NCI-H1694 (cell line): ENCODE data around the gene PROCR.
"Not testable (repeated sequence)": the region's sequence is repeated elsewhere in the genome, so short reads cannot be mapped to it uniquely, and the experiment has no call there.

ENCODE experiments used
- DNase-seq: peaks from one replicate; lab custom pipeline; 2025; lab: John Stamatoyannopoulos, UW

PROCR gene

DNA sequence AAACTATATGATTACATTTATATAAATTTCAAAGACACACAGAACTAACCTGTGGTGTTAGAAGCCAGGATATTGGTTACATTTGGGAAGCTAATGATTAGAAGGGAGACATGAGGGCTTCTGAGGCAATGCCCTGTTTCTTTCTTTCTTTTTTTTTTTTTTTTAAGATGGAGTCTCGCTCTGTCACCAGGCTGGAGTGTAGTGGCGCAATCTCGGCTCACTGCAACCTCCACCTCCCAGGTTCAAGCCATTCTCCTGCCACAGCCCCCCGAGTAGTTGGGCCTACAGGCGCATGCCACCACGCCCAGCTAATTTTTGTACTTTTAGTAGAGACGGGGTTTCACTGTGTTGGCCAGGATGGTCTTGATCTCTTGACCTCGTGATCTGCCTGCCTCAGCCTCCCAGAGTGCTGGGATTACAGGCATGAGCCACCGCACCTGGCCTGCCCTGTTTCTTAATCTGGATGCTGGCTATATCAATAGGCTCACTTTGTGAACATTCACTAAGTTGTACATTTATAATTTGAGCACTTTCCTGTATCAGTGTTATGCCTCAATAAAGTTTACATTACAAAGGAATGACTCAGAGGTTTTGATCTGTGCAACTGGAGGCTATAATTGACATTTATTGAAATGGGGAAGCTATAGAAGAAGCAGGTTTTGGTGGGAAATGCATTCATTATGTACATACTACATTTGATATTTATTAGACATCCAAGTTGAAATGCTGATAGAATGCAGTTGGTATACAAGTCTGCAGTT is 21.3 kb downstream of the PROCR start:
- DNase-seq = not testable (repeated sequence)

DNA sequence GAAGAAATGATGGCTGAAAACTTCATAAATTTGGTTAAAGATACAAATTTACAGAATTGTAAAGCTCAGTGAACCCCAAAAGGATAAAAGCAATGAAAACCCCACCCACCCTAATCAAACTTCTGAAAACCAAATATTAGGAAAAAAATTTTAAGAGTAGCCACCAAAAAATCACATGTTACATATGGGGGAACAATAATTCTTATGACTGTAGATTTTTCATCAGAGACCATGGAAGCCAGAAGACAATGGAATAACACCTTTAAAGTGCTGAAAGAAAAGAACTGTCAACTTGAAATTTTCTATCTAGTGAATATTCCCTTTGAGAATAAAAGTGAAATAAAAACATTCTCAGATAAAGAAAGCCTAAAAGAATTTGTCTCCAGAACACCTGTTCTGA is 24.4 kb downstream of the PROCR start:
- DNase-seq = no peak

DNA sequence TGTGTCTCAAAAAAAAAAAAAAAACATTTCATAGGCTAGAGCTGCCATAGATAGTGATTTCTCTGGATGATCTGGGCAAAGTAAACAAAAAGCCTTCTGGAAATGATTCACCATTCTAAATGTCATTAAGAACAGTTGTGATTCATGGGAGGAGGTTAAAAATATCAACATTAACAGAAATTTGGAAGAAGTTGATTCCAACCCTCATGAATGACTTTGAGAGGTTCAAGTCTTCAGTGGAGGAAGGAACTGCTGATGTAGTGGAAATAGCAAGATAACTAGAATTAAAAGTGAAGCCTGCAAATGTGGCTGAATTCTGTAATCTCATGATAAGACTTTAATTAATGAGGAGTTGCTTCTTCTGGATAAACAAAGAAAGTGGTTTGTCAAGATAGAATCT is 27.9 kb downstream of the PROCR start:
- no peak for DNase-seq

DNA sequence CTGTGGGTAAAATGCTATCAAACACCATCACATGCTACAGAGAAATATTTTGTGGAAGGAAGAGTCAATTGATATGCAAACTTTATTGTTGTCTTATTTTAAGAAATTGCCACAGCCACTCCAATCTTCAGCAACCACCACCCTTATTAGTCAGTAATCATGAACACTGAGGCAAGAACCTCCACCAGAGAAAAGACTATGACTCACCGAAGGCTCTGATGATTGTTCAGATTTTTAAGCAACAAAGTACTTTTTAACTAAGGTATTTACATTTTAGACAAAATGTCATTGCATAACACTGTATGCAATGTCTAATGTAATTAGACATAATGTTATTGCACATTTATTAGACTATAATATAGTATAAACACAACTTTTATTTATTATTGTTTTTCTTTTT is 28.4 kb downstream of the PROCR start:
- DNase-seq = no peak

DNA sequence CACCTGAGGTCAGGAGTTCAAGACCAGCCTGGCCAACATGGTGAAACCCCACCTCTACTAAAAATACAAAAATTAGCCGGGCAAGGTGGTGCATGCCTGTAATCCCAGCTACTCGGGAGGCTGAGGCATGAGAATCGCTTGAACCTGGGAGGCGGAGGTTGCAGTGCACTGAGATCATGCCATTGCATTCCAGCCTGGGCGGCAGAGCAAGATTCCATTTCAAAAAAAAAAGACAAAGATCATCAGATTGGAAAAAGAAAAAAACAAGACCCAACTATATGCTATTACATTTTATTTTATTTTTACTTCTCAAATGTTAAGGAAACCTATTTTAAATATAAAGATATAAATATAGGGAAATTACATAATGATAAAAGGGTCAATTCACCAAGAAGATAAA is 29.6 kb downstream of the PROCR start:
- not testable (repeated sequence) for DNase-seq

DNA sequence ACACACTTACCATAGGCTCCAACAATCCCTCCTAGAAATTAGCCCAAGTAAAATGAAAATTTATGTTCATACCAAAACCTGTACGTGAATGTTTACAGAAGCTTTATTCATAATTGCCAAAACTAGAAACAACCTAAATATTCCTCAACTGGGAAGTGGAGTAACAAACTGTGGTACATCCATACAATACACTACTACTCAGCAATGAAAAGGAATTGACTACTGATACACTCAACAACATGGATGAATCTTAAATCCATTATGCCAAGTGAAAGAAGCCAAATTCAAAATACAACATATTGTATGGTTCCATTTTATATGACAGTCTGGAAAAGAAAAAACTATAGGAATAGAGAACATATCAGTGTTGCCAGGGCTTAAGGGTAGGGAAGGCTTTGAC is 34.9 kb downstream of the PROCR start:
- no peak for DNase-seq

DNA sequence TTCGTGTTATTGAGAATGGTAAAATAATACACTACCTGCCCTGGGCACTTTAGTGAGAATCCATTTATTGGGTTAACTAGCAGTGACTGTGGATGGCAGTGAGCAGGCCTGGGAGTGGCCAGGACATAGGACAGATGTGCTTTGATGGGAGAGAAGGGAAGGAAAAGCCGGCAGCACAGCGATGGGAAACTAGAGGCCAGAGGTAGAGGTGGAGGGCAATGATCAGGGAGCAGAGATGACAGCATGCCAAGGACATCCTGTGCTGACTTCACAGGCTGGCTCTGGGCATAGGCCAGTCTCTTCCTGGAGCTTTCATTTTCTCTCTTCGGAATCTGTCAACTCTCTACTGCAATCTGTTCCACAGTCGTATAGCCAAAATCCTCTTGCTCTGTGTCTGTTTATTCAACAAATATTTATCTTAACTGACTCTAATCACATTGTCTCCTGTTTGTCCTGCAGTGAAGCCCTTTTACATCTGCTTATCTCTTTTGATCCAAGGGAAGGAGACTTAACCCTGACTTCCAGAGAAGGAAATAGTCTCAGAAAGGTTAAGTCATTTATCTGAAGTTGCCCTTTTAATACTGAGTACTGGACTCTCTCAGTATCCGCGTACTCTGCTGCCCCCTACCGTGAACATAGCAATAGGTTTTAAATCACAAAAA is 36.2 kb downstream of the PROCR start:
- DNase-seq = peak; percentile 70

DNA sequence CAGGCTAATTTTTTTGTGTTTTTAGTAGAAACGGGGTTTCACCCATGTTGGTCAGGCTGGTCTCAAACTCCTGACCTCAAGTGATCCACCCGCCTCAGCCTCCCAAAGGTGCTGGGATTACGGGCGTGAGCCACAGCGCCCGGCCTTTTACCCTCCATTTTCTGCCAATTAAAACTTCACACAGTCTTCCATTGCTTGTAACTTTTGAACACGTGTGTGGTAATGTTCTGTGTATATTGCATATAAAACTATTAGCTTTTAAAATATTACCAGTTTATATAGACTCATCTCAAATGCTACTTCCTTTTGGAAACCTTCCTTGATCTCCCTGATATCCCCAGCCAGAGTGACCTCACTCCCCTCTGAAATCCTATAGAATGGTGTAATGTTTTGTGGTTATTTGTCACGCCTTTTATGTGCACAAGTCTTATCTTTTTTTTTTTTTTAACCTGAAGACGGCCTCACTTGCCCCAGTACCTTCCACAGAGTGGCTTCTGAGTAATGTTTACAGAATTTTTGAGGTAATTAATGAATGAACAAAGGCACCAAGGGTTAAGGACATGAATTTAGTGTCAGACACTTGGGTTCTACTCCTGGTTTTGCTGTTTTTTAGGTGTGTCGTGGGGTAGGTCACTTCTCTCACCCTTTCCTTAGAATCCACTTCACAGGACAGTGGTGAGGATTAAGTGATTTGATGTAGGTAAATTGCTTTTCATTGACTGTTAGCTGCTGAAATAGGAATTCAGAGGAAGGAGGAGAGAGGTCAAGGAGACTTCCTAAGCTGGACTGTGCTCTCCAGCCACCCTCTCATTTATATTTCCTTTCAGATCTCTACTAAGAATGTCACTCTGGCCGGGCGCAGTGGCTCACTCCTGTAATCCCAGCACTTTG is 43.4 kb downstream of the PROCR start:
- DNase-seq = no peak

DNA sequence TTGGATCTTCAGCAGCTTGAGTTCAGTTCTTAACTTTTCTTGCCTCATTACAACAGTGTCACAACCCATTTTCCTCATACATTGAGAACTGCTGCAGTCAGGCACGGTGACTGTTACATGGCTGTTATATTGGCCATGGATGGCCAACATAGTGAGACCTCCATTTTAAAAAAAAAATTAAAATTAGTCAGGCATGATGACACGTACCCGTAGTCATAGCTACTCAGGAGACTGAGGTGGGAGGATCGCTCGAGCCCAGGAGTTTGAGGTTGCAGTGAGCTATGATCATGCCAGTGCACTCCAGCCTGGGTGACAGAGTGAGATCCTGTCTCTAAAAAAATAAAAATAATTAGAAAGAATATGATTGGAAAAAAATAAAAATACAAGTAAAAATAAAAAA is 44.7 kb downstream of the PROCR start:
- no peak for DNase-seq

DNA sequence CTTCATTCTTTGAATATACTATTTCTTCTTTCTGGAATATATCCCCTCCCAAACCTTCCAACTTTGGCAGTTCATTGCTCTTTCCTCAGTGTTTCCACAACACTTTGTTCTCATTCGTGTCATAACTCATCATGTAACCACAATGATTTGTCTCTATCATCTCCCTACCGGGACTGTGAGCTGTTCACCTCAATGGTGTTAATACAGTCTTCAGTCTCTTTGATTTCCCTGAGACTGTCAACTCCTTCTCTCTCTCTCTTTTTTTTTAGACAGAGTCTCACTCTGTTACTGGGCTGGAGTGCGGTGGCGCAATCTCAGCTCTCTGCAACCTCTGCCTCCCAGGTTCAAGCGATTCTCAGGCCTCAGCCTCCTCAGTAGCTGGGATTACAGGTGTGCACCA is 52.1 kb downstream of the PROCR start:
- DNase-seq = no peak

DNA sequence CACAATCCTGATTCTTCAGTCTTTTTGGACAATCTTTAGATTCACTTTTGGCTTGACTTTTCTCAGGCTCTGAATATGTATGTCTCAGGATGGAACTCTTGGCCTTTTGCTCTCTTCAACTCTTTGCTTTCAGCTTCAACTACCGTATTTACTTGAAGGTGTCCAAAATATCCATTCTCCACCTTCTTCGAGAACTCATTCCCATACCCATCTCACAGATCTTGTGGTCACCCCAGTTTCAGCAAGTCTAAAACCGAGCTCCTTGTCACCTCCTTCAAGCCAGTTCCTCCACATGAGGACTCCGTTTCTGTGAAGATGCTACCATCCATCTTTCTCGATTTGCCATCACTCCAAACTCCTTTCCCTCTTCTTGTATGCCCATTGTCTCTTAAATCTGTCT is 52.7 kb downstream of the PROCR start:
- DNase-seq = no peak

DNA sequence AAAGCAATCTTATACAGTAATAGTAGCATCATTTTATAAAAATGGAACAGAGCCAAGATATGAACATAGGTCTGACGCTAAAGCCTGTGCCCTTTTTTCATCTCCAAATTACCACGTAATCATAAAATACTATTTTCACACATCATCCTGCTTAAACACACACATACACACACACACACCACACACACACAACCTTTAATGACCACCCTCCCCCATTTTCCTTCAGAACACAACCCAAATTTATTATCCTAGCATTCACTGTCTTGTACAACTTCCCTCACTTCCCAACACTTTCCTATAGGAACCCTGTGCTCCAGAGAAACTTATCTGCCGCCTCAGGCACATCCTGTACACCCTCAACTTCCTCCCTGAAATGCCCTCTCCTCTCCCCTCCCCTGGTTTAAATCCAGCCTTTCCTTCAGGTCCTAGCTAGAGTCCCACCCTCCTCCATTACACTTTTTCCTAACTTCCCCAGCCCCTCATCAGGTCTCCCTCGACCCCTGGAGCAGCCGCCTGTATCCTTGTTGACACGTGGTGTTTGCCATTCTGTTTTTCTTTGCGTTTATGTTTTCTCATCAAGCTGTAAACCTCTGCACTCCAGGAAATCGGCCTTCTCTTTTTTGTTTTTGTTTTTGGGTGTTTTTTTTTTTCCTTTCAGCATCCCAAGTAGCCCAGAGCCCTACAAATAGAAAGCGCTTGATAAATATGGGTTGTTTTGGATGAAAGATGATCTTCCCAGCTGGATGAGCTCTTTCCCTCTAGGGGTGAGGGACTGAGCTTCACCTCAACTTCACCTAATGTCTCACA is 53.6 kb downstream of the PROCR start:
- DNase-seq = no peak

DNA sequence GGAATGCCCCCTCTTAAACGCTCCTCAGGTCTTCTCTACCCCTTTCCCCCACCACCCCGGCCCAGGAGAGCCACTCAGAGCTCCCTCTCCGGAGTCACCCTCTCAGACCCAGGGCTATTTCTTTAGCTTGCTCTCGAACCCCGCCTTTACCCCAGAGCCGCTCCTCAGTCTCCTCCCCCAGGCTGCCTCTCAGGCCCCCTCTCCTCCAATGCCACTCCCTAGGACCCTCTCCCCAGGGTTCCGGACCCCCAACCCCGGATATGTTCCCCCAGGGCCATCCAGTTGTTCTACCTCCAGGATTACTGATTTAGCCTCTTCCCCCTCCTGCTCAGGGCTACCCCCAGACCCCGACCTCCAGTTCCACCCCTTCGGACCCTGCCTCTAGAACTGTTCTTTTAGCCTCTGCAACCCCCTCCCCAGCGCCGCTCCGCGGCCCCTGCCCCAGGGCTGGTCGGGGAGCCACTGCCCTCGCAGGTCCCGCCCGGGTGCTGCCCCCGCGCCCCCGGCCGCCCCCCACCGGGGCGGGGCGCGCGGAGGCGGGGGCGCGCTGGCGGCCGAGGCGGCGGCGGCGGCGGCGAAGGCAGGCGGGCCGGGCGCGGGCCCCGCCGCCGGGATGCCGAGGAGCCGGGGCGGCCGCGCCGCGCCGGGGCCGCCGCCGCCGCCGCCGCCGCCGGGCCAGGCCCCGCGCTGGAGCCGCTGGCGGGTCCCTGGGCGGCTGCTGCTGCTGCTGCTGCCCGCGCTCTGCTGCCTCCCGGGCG is 54.4 kb downstream of the PROCR start, which contains the start of gene MMP24:
MMP24 (plus strand) TSS at position 565 of the 758 bp plus-strand sequence; CDS start at position 614, 49 bp downstream.
- DNase-seq = no peak
